ENCODE measurements around the gene PLD1.

The PLD1 gene

DNA sequence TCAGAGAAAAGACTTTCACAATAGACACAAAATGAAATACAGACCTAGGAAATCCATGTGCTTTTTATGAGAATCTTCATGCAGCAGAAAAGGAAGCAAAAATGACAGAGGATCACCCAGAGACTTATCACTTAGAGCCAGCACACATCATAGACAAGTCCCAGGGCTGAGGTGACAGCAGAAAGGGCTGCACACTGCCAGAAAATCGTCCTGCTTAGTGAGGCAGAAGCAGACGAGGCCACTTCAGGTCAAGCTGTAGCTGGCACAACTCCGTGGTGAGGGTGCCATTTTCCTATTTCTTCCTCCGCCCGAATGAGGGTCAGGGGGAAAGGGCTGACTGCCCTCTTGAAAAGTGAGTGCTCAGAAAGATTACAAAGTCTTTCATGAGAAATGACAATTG lies 254.1 kb downstream of the PLD1 start:
- no peaks in the 10 kb centered on the region for H3K36me3 ChIP-seq (ENCODE audit: control insufficient read depth, insufficient read depth, low read length)
- H3K9ac ChIP-seq (ENCODE audit: low read depth, low read length), result no peak overlapping the region
- no peaks in the 10 kb centered on the region for H3K9me3 ChIP-seq (ENCODE audit: control insufficient read depth, insufficient read depth, low read length)
- H3K4me1 ChIP-seq (ENCODE audit: control insufficient read depth, insufficient read depth, low read length), result peaks cover 2% of the 10 kb centered on the region
- H3K4me3 ChIP-seq (ENCODE audit: low read depth, low read length), result no peak overlapping the region
- no peaks in the 10 kb centered on the region for H3K27me3 ChIP-seq (ENCODE audit: control insufficient read depth, insufficient read depth, low read length)

DNA sequence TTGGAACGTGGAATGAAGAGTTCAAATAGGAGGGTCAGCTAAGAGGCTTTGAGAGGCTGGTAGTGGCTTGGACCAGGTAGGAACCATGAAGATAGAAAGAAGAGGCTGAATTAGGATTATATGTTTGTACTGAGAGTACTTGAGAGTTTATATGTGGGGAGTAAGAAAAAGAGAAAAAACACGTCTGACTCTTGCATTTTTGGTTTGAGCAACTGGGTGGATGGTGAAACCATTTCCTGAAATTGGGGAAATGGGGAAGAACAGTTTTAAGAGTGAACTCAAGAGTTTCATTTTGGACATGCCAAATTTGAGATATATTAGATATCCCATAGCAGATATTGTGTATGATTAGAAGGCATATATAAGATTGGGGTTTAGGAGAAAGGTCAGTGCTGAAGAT lies 257.2 kb downstream of the PLD1 start:
- Histone ChIP-seq H3K4me1 (ENCODE audit: control insufficient read depth, insufficient read depth, low read length) (no peaks in the 10 kb centered on the region), H3K27me3 (ENCODE audit: control insufficient read depth, insufficient read depth, low read length) (no peaks in the 10 kb centered on the region), H3K36me3 (ENCODE audit: control insufficient read depth, insufficient read depth, low read length) (no peaks in the 10 kb centered on the region), H3K4me3 (ENCODE audit: low read depth, low read length) (no peak overlapping the region), H3K9ac (ENCODE audit: low read depth, low read length) (no peak overlapping the region), H3K9me3 (ENCODE audit: control insufficient read depth, insufficient read depth, low read length) (no peaks in the 10 kb centered on the region)

DNA sequence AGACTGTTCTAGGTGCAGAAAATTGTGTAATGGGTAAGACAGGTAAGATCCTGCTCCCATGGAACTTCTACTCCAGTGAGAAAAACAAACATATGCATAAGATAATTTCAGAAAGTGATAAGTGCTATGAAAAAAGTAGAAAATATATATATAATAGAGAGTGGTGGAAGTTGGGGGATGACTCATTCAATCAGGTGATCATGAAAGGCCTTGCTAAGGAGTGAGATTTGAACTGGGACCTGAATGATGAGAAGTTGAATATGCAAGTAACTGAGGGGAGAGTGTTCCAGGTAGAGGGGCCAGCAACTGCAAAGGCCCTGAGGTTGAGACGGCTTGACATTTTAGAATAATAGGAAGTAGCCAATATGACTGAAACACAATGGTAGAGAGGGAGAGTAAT lies 257.8 kb downstream of the PLD1 start:
- Histone ChIP-seq H3K9ac (ENCODE audit: low read depth, low read length) (no peak overlapping the region), H3K36me3 (ENCODE audit: control insufficient read depth, insufficient read depth, low read length) (no peaks in the 10 kb centered on the region), H3K4me3 (ENCODE audit: low read depth, low read length) (no peak overlapping the region)

GRCh38 chr3:171551296-171551695 lies 259.0 kb downstream of the PLD1 start:
- H3K9ac ChIP-seq (ENCODE audit: low read depth, low read length), result no peak overlapping the region
- H3K36me3 ChIP-seq (ENCODE audit: control insufficient read depth, insufficient read depth, low read length), result no peaks in the 10 kb centered on the region
- no peaks in the 10 kb centered on the region for H3K27me3 ChIP-seq (ENCODE audit: control insufficient read depth, insufficient read depth, low read length)
- H3K4me1 ChIP-seq (ENCODE audit: control insufficient read depth, insufficient read depth, low read length), result no peaks in the 10 kb centered on the region
- H3K9me3 ChIP-seq (ENCODE audit: control insufficient read depth, insufficient read depth, low read length), result no peaks in the 10 kb centered on the region
- H3K4me3 ChIP-seq (ENCODE audit: low read depth, low read length), result no peak overlapping the region

More for the DNA sequence above, 257.8 kb downstream of the PLD1 start:
- H3K9me3 ChIP-seq (ENCODE audit: control insufficient read depth, insufficient read depth, low read length), result no peaks in the 10 kb centered on the region
- no peaks in the 10 kb centered on the region for H3K4me1 ChIP-seq (ENCODE audit: control insufficient read depth, insufficient read depth, low read length)
- H3K27me3 ChIP-seq (ENCODE audit: control insufficient read depth, insufficient read depth, low read length), result no peaks in the 10 kb centered on the region
